NCI-H128 (cell line): Measurements from ENCODE around the gene DTX1.

Source experiments
- DNase-seq: peaks from one replicate; lab custom pipeline; 2025; ENCODE audit not compliant: unreplicated experiment; lab: John Stamatoyannopoulos, UW

The DTX1 gene

DNA sequence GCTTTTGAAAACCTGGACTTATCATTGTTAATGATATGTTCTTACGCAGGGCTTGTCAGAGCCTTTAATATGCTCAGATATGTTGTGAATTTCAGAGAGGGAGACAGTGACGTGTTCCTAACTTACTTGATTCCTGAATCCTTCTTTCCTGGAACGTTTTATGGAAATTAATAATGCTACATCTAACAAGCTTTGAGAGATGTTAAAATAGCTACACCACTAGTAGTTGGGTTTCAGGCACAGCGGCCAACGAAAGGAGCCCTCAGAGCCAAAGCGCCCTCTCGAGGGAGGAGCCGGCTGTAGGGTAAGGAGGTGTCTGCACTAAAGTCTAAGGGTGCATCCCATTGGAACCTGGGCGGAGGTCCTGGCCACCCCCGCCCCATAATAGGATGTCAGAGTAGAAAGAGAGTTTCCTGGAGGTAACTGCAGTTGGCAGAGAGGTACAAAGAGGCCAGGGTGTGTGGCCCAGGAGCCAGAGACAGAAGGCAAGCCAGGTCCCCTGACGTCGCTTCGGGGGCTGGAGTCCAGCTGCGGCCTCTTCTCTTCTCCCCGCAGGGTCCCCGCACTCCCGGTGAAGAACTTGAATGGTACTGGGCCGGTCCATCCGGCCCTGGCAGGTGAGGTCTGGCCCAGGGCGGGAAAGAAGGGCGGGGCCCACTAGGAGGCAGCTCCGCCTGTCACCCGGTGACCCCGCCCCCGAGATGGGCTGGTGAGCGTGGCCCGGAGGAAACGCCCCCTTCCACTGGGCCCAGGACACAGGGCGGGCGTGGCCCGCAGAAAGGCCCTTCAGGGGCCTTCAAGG, 36.3 kb downstream of the DTX1 start:
- DNase-seq = no peak

- DNase-seq = no peak
These were observed 37.0 kb downstream of the DTX1 start for GRCh38 chr12:113093409-113094101.

GRCh38 chr12:113094738-113095137, 38.2 kb downstream of the DTX1 start:
- DNase-seq = no peak

DNA sequence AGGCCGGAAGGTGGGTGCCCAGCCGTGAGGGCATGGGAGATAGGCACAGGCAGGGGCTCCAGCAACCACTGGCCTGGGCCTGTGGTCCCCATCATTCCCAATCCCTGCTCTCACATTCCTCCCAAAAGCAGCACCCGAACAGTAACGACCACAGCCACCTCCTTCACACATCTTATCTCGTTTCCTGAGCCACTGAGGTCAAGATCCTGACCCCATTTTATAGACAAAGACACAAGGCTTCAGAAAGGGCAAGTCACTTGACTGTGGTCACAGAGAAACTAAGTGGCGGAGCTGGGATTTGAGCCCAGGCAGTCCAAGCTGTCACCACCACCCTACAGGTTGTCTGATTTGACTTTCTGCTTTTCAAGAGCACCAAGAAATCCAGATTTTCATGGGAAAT, 38.9 kb downstream of the DTX1 start:
- no peak for DNase-seq

- no peak for DNase-seq
These were observed 40.3 kb downstream of the DTX1 start for GRCh38 chr12:113096675-113097461.

DNA sequence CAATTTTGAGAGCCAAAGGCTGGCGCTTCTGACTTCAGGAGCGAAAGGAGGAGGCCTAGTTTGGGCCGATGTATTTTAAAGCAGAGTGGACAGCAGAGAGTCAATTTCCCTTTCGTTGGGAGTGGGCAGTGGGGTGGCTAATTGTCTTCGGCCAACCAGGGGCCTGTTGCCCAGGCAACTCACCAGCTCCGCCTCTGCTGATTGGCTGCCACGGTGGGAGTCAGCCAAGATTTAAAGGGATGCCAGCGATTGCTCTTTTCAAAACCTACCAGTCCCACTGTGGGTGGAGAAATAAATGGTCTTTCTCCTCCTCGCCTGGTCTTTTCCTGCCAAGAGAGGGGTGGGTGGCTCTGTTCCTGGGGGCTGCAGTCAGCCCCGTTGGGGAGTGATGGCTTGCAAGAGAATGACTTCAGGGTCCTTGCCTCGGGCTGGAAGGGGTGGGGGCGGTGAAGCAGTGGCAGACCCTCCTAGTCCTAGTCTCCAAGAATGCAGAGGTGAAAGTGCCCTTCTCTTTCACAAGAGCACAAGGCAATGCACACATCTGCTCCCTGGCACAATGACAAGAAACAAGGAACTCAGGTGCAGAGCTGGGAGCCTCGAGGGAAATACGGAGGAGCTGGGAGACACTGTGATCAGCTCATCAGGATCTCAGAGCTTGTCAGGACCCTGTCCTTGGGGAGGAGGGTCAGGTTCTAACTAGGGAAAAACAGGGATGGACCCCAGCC, 41.3 kb downstream of the DTX1 start:
- DNase-seq = no peak

DNA sequence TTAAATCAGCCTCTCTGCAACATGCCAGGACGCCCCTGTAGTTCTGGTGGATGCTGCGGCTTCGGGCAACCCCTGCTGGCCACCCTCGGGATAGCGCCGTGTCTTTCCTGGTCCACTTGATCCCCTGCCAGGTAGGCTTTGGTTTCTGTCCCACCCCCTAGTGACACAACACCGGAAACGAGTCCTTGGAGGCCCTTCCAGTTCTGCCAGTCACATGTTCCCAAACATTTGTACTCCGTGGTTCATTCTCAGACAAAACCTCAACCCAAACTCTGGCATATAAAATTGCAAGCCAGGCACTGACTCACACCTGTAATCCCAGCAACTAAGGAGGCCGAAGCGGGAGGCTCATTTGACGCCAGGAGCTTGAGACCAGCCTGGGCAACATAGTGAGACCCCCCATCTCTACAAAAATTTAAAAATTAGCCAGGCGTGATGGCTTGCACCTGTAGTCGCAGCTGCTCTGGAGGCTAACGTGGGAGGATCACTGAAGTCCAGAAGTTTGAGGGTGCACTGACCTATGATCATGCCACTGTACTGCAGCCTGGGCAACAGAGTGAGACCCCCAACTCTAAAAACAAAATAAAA, 42.0 kb downstream of the DTX1 start:
- DNase-seq = peak; percentile 63

DNA sequence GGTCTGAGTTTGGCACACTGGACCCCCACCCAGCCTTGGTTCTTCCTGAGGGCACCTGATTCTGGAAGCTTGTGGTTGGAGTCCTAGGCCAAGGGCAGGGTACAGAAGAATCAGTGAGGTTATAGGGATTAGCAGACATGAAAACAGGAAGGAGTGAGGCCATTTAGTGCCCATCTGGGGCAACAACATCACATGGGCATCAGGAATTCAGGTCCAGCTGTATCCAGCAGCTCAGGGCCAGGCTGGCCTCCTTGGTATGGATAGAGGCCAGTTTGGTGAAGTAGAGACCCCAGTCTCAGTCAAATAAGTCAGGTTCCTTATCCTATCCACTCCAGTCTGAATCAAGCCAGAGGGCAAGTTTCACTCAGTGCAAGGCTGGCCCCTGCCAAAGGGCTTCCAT, 42.8 kb downstream of the DTX1 start:
- DNase-seq = no peak

DNA sequence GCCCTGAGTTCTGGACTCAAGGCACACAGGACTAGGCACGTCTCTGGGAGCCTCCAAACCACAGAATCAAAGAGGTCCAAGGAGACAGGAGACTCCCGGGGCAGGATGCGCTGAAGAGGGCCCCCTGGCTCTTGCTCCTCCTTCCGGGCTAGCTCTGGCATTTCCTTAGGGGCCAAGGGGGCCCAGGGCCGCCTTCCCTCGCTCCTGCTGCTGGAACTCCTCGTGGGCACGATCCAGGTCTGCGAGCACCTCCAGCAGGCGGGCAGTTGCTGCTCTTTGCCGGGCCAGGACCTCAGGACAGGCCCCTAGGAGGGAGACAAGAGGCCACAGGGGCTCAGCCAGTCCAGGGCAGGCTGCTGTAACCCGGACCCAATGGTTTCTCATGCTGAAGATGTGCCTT, 43.2 kb downstream of the DTX1 start:
- no peak for DNase-seq

DNA sequence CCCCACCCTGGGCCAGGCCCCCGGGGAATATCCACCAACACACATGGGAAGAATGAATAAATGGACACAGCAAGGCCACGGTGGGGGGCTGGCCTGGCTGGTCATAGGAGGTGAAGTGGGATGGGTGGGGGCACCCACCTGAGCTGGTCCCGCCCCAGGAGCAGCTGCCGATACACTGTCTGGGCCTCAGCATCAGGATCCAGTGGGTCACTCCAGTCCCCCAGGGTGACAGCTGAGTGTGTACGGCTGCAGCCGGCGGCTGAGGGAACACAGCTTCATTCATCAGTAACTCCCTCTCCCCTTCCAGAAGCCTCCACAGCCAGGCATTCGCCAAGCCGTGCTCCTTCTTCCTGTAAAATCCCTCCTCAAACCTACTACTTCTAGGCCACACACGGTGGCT, 45.2 kb downstream of the DTX1 start:
- DNase-seq = no peak

GRCh38 chr12:113102811-113103210, 46.3 kb downstream of the DTX1 start:
- no peak for DNase-seq

DNA sequence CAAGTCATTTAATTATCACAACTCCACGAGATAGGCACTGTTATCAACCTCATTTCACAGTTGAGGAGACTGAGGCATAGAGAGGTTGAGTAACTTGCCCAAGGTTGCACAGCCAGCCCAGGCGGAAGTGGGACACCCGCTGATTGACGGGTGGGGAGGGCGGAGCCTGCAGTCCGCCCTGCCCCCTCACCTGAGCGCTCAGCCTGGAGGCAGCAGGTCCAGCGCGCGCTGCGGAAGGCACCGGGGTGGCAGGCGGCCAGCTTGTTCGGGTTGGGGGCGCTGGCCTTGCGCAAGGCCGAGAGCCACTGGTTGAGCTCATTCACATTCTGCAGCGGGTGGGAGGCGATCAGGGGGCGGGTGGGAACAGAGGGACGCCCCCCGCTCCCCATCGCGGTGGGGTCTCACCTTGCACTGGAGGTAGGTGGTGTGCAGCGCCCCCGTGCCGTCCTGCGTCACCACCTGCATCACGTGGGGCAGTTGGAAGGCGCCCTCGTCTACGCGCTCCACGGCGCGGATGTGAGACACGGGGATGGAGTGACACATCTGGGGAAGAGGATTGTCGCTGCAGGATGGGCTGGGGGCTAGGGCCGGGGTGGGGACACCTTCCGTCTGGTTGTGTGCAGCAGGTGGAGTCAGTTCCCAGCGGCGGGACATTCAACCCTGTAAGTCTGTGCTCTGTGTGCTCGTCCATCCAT, 47.4 kb downstream of the DTX1 start:
- DNase-seq = no peak

GRCh38 chr12:113104953-113105510, 48.5 kb downstream of the DTX1 start:
- no peak for DNase-seq

GRCh38 chr12:113105606-113106271, 49.2 kb downstream of the DTX1 start:
- no peak for DNase-seq

DNA sequence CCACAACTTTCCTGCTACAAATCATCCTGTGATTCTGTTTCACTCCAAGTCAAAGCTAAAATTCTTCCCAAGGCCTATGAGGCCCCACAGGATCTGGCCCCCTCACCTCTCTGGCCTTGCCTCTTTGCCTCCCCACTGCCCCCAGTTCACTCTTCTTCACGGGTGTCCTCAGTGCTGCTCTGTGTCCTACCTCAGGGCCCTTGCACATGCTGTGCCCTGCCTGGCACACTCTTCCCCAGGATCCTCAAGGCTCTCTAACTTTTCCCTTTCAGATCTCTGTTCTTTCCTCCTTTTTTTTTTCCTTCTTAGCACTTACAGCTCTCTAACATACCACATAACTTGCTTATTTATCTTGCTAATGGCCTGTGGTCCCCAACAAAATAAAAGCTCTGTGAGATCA, 49.8 kb downstream of the DTX1 start:
- no peak for DNase-seq

DNA sequence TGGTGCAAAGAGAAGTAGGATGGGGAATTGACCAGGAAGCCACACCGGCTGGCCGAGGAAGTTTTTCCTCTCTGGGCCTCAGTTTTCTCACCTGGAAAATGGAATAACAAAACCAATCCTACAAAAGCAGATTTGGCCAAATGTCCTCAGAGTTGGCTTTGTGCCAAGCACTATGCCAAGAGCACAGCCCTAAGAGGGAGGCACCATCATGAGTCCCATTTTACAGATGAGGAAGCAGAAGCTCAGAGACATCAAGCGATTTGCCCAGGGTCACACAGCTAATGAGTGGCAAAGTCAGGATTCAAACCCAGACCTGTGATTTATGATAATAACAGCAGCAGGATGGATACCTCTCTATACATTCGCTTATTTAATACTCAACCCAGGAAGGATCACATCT, 51.8 kb downstream of the DTX1 start:
- DNase-seq = no peak

DNA sequence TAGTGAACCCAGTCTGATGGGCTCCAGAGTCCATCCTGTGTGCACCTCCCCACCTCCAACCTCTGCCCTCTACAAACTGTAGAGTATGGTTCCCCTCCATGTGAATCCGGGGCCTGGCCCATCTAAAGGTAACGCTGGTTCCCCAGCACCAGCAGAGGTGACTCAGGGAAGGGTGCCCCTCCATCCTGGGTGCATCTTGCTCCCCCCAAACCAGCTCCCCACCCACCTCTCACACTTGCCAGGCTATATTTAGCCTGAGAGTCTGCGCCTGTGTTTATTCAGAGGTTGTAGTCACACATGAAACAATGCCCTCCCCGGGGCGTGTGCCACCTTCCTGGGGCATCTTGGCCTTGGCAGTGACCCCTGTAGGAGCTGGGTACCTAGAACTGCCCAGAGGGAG, 52.8 kb downstream of the DTX1 start:
- no peak for DNase-seq

DNA sequence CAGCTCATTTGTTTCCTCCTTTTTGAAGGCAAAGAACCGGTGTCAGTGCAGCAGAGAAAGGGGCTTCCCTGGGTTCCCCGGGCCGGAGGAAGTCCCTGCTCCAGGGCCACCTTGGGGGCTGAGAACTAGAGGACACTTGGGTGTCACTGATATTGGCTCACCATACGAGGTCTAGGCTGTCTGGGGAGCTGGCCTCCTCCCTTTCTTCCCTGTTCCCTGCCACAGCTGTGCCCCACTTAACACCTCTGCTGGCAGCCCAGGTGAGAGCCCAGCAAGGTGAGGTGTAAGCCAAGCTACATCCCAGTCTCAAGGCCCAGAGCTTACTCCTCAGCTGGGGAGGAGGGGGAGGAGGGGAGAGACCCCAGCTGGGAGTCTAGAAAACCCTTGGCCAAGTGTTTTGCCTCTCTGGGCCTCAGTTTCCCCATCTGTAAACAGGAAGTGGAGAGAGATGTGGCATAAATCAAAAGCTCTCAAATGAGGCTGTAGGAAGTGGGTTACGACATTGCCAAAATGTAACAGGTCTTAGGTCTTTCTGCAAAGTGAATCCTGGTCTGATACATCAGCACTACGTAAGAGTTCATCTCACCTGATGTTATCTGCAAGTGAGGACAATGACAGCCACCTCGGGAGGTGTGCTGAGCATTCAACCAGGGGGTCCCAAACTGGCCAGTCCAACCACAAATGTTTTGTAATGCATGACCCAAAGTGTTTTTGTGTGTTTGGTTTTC, 53.5 kb downstream of the DTX1 start:
- no peak for DNase-seq

DNA sequence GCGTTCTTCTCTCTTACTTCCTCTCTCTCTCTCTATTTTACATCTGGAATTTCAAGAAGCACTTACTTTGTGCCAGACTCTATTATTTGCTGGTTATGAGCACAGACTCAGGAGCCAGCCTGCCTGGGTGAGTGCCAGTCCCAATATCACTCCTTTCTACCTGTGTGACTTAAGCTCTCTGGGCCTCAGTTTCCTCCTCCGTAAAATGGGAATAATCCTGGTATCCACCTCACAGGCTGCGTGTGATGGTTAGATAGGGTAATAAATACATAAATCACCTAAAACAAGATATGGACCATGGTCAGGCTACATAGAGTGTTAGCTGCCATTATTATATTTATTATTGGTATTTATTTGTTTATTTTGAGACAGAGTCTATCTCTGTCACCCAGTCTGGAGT, 54.7 kb downstream of the DTX1 start:
- DNase-seq = no peak
